NCI-H2227 (cell line): ENCODE measurements around the gene CAMK2B.
"Not testable (repeated sequence)": the region's sequence is repeated elsewhere in the genome, so short reads cannot be mapped to it uniquely, and the experiment has no call there.

Experiments
- DNase-seq: peaks from one replicate; lab custom pipeline; 2025; ENCODE audit not compliant: unreplicated experiment; lab: John Stamatoyannopoulos, UW

The CAMK2B gene

GRCh38 chr7:44194562-44195145, 130.7 kb downstream of the CAMK2B start:
- no peak for DNase-seq

- no peak for DNase-seq
These were observed 131.3 kb downstream of the CAMK2B start for GRCh38 chr7:44194069-44194468.

- DNase-seq: no peak
These were observed 132.2 kb downstream of the CAMK2B start for GRCh38 chr7:44193011-44193802.

GRCh38 chr7:44191171-44191570, 134.2 kb downstream of the CAMK2B start:
- DNase-seq: no peak

GRCh38 chr7:44189993-44190872, 135.2 kb downstream of the CAMK2B start:
- no peak for DNase-seq

GRCh38 chr7:44189286-44189992, 136.0 kb downstream of the CAMK2B start, which contains the start of gene GCK:
Gene GCK, minus strand, starts transcription at chr7:44189439. Its CDS starts 486 bp downstream, at chr7:44188953.
- peak; percentile 88 for DNase-seq

GRCh38 chr7:44188480-44189225, 136.7 kb downstream of the CAMK2B start:
- DNase-seq: no peak

- DNase-seq: no peak
These were observed 137.6 kb downstream of the CAMK2B start for GRCh38 chr7:44187636-44188416.

GRCh38 chr7:44186736-44187135, 138.7 kb downstream of the CAMK2B start:
- no peak for DNase-seq

- no peak for DNase-seq
These were observed 139.7 kb downstream of the CAMK2B start for GRCh38 chr7:44185729-44186128.

- no peak for DNase-seq
These were observed 140.4 kb downstream of the CAMK2B start for GRCh38 chr7:44184873-44185446.

- no peak for DNase-seq
These were observed 141.1 kb downstream of the CAMK2B start for GRCh38 chr7:44184206-44184872.

GRCh38 chr7:44183386-44183785, 142.0 kb downstream of the CAMK2B start:
- DNase-seq: no peak

GRCh38 chr7:44182827-44183226, 142.6 kb downstream of the CAMK2B start:
- no peak for DNase-seq

- DNase-seq: no peak
These were observed 144.8 kb downstream of the CAMK2B start for GRCh38 chr7:44180631-44181030.

GRCh38 chr7:44177570-44178131, 147.7 kb downstream of the CAMK2B start:
- no peak for DNase-seq

GRCh38 chr7:44176486-44176885, 148.9 kb downstream of the CAMK2B start:
- no peak for DNase-seq

- DNase-seq: no peak
These were observed 149.7 kb downstream of the CAMK2B start for GRCh38 chr7:44175730-44176129.

- DNase-seq: not testable (repeated sequence)
These were observed 150.8 kb downstream of the CAMK2B start for GRCh38 chr7:44174694-44174948.
